Liver (tissue), 9 donors: ENCODE results near the gene IFNA6. TPM values are rescaled to one million over a fixed set of nuclear protein-coding genes. Genes with fewer than 3 reads are reported as not detected.

Experiments used
- DNase-seq: peaks from one replicate; pipeline ENCODE4 v3.0.0-alpha.2; 2017; ENCODE audit warnings: low spot score
- H3K27ac ChIP-seq, 2 donors: one replicate each; pipeline ENCODE4 v1.7.0; 2013; ENCODE audit warnings: inconsistent platforms in 2 of 2, low read length in 2 of 2, control low read depth in 1 of 2, low read depth in 1 of 2, mild to moderate bottlenecking in 1 of 2
- H3K27me3 ChIP-seq, 4 donors: one replicate each; pipeline versions ENCODE4 v1.6.1 to v1.7.0; 2013; ENCODE audit warnings: low read length in 3 of 4, inconsistent platforms in 1 of 4, mild to moderate bottlenecking in 1 of 4, moderate library complexity in 1 of 4; ENCODE audit not compliant: control insufficient read depth in 4 of 4, insufficient read depth in 4 of 4
- H3K36me3 ChIP-seq, 4 donors: one replicate each; pipeline versions ENCODE4 v1.6.1 to v1.7.0; 2013; ENCODE audit warnings: low read length in 3 of 4, mild to moderate bottlenecking in 3 of 4, low read depth in 1 of 4, moderate library complexity in 1 of 4; ENCODE audit not compliant: control insufficient read depth in 4 of 4, insufficient read depth in 3 of 4
- H3K4me1 ChIP-seq, 4 donors: one replicate each; pipeline versions ENCODE4 v1.6.1 to v1.7.0; 2013; ENCODE audit warnings: low read length in 3 of 4, mild to moderate bottlenecking in 3 of 4, moderate library complexity in 1 of 4; ENCODE audit not compliant: control insufficient read depth in 4 of 4, insufficient read depth in 4 of 4
- H3K4me3 ChIP-seq, 3 donors: one replicate each; pipeline versions ENCODE4 v1.6.1 to v1.7.0; 2013; ENCODE audit warnings: low read length in 3 of 3, control low read depth in 1 of 3, low read depth in 1 of 3, mild to moderate bottlenecking in 1 of 3
- H3K9ac ChIP-seq, 2 donors: one replicate each; pipeline ENCODE4 v1.7.0; 2013; ENCODE audit warnings: low read length in 2 of 2, mild to moderate bottlenecking in 2 of 2, moderate library complexity in 2 of 2, control low read depth in 1 of 2, low read depth in 1 of 2
- H3K9me3 ChIP-seq, 4 donors: one replicate each; pipeline versions ENCODE4 v1.6.1 to v1.7.0; 2013; ENCODE audit warnings: low read length in 3 of 4; ENCODE audit not compliant: control insufficient read depth in 4 of 4
- FOXA1 ChIP-seq: IDR thresholded peaks from 2 replicates; pipeline ENCODE4 v1.6.1; 2016; ENCODE audit warnings: antibody characterized with exemption
- HNF4A ChIP-seq, 2 donors: conservative IDR thresholded peaks; 2 replicates each; pipeline ENCODE4 v1.6.1; 2016; ENCODE audit warnings: antibody characterized with exemption in 2 of 2, mild to moderate bottlenecking in 2 of 2
- HNF4G ChIP-seq: IDR thresholded peaks from 2 replicates; pipeline ENCODE4 v1.6.1; 2016; ENCODE audit warnings: antibody characterized with exemption
- JUND ChIP-seq, 2 donors: IDR thresholded peaks; 2 replicates each; pipeline ENCODE4 v1.6.1; 2016; ENCODE audit warnings: antibody characterized with exemption in 2 of 2
- NR2F2 ChIP-seq: IDR thresholded peaks from 2 replicates; pipeline ENCODE4 v1.6.1; 2016; ENCODE audit warnings: antibody characterized with exemption
- RAD21 ChIP-seq, 2 donors: IDR thresholded peaks; 2 replicates each; pipeline ENCODE4 v1.6.1; 2016; ENCODE audit warnings: antibody characterized with exemption in 2 of 2, mild to moderate bottlenecking in 2 of 2
- RXRA ChIP-seq, 2 donors: IDR thresholded peaks; 2 replicates each; pipeline ENCODE4 v1.6.1; 2017 to 2018; ENCODE audit warnings: antibody characterized with exemption in 2 of 2, mild to moderate bottlenecking in 1 of 2
- SP1 ChIP-seq: IDR thresholded peaks from 2 replicates; pipeline ENCODE4 v1.6.1; 2018; ENCODE audit warnings: antibody characterized with exemption, mild to moderate bottlenecking
- YY1 ChIP-seq: IDR thresholded peaks from 2 replicates; pipeline ENCODE4 v1.6.1; 2016; ENCODE audit warnings: antibody characterized with exemption, mild to moderate bottlenecking
- WGBS: extraction: QIAGEN DNeasy Blood & Tissue Kit; methylation state at CpG from one replicate; pipeline ENCODE4 v1.1.7; 2013; 5-methylcytosine and 5-hydroxymethylcytosine counted together
- polyA plus RNA-seq, 2 donors: library from polyadenylated mRNA; stranded (reverse) in 1 of 2; unstranded in 1 of 2; fragments of 200-250 nt in 1 of 2; fragments of >200 nt in 1 of 2; fragmentation: Nextera tagmentation in 1 of 2; extraction: Ambion mirVana in 1 of 2; gene quantifications; one replicate each; pipeline versions ENCODE4 v1.2.1 to v1.2.3, GENCODE V29; 2013 to 2015
- total RNA-seq, 2 donors: library from RNA; depleted of rRNA; stranded (reverse); fragments of >200 nt; gene quantifications; one replicate each; pipeline ENCODE4 v1.2.3, GENCODE V29; 2014
- TF ChIP-seq, protein P1 (sequence below): IDR thresholded peaks from 2 replicates; pipeline ENCODE4 v1.6.1; 2016; ENCODE audit warnings: antibody characterized with exemption, mild to moderate bottlenecking
- TF ChIP-seq, protein P2 (sequence below): fragments of 150-350 bp; IDR thresholded peaks from 2 replicates; pipeline ENCODE4 v1.5.1; 2017; ENCODE audit warnings: improper control_type of control experiment, low read depth, low read length; ENCODE audit not compliant: missing input control
- TF ChIP-seq, protein P3 (sequence below): IDR thresholded peaks from 2 replicates; pipeline ENCODE4 v1.6.1; 2016; ENCODE audit warnings: antibody characterized with exemption
- TF ChIP-seq, protein P4 (sequence below): IDR thresholded peaks from 2 replicates; pipeline ENCODE4 v1.6.1; 2016; ENCODE audit warnings: antibody characterized with exemption
- donor health status: healthy.
- donor health status: healthy.
- donor health status: healthy.
- donor health status: healthy.
- donor health status: healthy.

IFNA6 gene
- total and polyA plus RNA-seq, 4 donors, result not detected

DNA sequence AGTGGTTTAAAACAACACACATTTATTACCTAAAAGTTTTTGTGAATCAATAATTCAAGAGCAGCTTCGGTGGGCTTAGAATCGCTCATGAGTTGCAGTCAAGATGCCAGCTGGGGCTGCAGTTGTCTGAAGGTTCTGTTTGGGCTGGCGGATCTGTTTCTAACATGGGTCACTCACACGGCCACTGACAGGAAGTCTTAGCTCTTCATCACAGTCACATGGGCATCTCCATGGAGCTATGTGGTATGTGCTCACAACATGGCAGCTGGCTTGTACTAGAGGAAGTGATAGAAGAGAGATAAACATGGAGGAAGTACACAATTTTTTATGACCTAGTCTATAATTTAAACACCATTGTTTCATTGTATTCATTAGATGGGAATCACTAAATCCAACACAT lies 26.6 kb downstream of the IFNA6 start (continued):
- TF ChIP-seq, protein P1, sequence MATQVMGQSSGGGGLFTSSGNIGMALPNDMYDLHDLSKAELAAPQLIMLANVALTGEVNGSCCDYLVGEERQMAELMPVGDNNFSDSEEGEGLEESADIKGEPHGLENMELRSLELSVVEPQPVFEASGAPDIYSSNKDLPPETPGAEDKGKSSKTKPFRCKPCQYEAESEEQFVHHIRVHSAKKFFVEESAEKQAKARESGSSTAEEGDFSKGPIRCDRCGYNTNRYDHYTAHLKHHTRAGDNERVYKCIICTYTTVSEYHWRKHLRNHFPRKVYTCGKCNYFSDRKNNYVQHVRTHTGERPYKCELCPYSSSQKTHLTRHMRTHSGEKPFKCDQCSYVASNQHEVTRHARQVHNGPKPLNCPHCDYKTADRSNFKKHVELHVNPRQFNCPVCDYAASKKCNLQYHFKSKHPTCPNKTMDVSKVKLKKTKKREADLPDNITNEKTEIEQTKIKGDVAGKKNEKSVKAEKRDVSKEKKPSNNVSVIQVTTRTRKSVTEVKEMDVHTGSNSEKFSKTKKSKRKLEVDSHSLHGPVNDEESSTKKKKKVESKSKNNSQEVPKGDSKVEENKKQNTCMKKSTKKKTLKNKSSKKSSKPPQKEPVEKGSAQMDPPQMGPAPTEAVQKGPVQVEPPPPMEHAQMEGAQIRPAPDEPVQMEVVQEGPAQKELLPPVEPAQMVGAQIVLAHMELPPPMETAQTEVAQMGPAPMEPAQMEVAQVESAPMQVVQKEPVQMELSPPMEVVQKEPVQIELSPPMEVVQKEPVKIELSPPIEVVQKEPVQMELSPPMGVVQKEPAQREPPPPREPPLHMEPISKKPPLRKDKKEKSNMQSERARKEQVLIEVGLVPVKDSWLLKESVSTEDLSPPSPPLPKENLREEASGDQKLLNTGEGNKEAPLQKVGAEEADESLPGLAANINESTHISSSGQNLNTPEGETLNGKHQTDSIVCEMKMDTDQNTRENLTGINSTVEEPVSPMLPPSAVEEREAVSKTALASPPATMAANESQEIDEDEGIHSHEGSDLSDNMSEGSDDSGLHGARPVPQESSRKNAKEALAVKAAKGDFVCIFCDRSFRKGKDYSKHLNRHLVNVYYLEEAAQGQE, result no peak

DNA sequence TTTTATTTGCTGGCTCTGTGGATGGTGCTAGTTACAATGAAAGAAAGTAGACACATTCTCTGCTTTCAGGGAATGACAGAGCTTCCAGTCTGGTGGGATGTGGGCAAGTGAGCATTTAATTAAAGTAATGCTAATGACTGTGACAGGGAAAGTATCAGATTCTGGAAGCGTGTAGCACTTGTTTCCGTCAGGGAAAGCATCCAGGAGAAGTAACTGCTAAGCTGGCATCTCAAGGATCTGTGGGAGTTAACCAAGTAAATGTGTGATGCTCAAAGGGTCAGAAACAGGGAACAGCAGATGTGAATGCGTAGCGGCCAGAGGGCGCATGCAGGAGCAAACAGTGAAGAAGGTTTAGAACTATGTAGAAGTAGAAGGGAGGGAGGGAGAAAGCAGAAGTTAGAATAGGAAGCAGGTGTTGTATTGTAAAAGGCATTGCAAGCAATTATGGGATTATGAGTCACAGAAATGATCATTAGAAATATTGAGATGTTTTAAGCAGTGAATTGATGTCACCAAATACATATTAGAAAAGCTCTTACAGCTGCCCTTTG lies 27.7 kb downstream of the IFNA6 start:
- Histone ChIP-seq H3K27ac (no peak overlapping the region), H3K9ac (no peak overlapping the region), H3K4me1 (peaks cover 0 to 2% (median 0%) of the 10 kb centered on the region in 4 donors), H3K9me3 (no peaks in the 10 kb centered on the region), H3K4me3 (no peak overlapping the region), H3K27me3 (no peaks in the 10 kb centered on the region), H3K36me3 (peaks cover 4 to 9% (median 8%) of the 10 kb centered on the region in 4 donors)
- WGBS, result 94% methylated on average over 5 of the region's 5 CpGs
- no peak for DNase-seq
- TF ChIP-seq NR2F2, result no peak
- no peak for TF ChIP-seq HNF4G
- TF ChIP-seq, protein P1, result no peak
- TF ChIP-seq YY1, result no peak
- TF ChIP-seq JUND (IDR thresholded peaks at IDR 0.05), result no peak
- TF ChIP-seq, protein P2, sequence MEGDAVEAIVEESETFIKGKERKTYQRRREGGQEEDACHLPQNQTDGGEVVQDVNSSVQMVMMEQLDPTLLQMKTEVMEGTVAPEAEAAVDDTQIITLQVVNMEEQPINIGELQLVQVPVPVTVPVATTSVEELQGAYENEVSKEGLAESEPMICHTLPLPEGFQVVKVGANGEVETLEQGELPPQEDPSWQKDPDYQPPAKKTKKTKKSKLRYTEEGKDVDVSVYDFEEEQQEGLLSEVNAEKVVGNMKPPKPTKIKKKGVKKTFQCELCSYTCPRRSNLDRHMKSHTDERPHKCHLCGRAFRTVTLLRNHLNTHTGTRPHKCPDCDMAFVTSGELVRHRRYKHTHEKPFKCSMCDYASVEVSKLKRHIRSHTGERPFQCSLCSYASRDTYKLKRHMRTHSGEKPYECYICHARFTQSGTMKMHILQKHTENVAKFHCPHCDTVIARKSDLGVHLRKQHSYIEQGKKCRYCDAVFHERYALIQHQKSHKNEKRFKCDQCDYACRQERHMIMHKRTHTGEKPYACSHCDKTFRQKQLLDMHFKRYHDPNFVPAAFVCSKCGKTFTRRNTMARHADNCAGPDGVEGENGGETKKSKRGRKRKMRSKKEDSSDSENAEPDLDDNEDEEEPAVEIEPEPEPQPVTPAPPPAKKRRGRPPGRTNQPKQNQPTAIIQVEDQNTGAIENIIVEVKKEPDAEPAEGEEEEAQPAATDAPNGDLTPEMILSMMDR, result no peak
- TF ChIP-seq FOXA1, result no peak
- no peak for TF ChIP-seq SP1
- TF ChIP-seq, protein P3, sequence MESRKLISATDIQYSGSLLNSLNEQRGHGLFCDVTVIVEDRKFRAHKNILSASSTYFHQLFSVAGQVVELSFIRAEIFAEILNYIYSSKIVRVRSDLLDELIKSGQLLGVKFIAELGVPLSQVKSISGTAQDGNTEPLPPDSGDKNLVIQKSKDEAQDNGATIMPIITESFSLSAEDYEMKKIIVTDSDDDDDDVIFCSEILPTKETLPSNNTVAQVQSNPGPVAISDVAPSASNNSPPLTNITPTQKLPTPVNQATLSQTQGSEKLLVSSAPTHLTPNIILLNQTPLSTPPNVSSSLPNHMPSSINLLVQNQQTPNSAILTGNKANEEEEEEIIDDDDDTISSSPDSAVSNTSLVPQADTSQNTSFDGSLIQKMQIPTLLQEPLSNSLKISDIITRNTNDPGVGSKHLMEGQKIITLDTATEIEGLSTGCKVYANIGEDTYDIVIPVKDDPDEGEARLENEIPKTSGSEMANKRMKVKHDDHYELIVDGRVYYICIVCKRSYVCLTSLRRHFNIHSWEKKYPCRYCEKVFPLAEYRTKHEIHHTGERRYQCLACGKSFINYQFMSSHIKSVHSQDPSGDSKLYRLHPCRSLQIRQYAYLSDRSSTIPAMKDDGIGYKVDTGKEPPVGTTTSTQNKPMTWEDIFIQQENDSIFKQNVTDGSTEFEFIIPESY, result no peak
- TF ChIP-seq, protein P4, sequence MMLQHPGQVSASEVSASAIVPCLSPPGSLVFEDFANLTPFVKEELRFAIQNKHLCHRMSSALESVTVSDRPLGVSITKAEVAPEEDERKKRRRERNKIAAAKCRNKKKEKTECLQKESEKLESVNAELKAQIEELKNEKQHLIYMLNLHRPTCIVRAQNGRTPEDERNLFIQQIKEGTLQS, result no peak
- no peak for TF ChIP-seq HNF4A (conservative IDR thresholded peaks at IDR 0.05)
- no peak for TF ChIP-seq RAD21 (IDR thresholded peaks at IDR 0.05)
- TF ChIP-seq RXRA (IDR thresholded peaks at IDR 0.05), result no peak
